T-helper 1 cell treated with Interleukin-12 subunit alpha and Interleukin-12 subunit beta and Interleukin-4 antibody, amounts not matched to agents 30 μg/mL and 1 μg/mL, for 36 hours (primary cell): ENCODE measurements around the gene GALNT17.

Experiments
- H3K27ac Mint-ChIP-seq: one replicate; pipeline ENCODE4 v1.8.0; 2021; ENCODE audit warnings: mild to moderate bottlenecking, mixed read lengths
- H3K27me3 Mint-ChIP-seq: one replicate; pipeline ENCODE4 v1.8.0; 2021; ENCODE audit warnings: low read depth, mixed read lengths
- H3K36me3 Mint-ChIP-seq: one replicate; pipeline ENCODE4 v1.8.0; 2021; ENCODE audit warnings: low read depth, mixed read lengths
- H3K4me1 Mint-ChIP-seq: one replicate; pipeline ENCODE4 v1.8.0; 2021; ENCODE audit warnings: low read depth, mixed read lengths
- H3K4me3 Mint-ChIP-seq: one replicate; pipeline ENCODE4 v1.8.0; 2021; ENCODE audit warnings: mild to moderate bottlenecking, moderate library complexity, mixed read lengths
- H3K9me3 Mint-ChIP-seq: one replicate; pipeline ENCODE4 v1.8.0; 2021; ENCODE audit warnings: mixed read lengths

Gene GALNT17

DNA sequence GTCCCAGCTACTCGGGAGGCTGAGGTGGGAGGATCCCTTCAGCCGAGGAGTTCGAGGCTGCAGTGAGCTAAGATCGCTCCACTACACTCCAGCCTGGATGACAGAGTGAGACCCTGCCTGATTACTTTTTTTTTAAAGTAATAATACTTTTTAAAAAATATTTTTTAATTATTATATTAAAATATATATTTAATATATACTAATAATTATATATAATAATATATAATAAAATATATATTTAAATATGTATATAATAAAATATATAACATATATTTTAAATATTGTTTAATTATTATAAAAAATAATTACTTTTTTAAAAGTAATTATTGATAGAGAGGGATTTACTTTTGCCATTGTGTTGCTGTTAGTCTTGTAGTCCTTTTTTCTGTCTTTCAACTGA is 169.2 kb downstream of the GALNT17 start:
- H3K27ac Mint-ChIP-seq, result no peak overlapping the region
- no peaks in the 10 kb centered on the region for H3K36me3 Mint-ChIP-seq
- H3K9me3 Mint-ChIP-seq, result peaks cover 23% of the 10 kb centered on the region
- H3K4me1 Mint-ChIP-seq, result no peaks in the 10 kb centered on the region
- H3K27me3 Mint-ChIP-seq, result no peaks in the 10 kb centered on the region
- H3K4me3 Mint-ChIP-seq, result no peak overlapping the region

DNA sequence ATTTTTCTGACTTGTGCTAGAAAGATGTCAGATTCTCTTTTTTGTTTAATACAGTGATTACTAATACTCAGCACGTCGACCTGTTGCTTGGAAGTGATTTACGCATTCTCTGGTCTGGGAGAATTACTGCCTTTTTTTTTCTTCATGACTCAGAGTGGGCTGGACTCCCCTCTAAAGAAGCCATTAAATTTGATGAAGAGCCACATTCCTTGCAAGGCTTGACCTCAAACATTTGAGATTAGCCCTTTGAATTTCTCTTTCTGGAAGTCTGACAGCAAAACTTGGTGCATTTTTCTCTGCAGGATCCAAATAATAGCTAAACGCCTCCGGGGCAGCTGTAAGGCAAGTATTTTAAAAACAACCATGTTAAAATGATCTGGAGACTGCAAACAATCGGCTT is 171.6 kb downstream of the GALNT17 start:
- no peak overlapping the region for H3K27ac Mint-ChIP-seq
- H3K4me1 Mint-ChIP-seq, result no peaks in the 10 kb centered on the region
- peaks cover 26% of the 10 kb centered on the region for H3K9me3 Mint-ChIP-seq
- H3K4me3 Mint-ChIP-seq, result no peak overlapping the region
- no peaks in the 10 kb centered on the region for H3K36me3 Mint-ChIP-seq
- H3K27me3 Mint-ChIP-seq, result no peaks in the 10 kb centered on the region

DNA sequence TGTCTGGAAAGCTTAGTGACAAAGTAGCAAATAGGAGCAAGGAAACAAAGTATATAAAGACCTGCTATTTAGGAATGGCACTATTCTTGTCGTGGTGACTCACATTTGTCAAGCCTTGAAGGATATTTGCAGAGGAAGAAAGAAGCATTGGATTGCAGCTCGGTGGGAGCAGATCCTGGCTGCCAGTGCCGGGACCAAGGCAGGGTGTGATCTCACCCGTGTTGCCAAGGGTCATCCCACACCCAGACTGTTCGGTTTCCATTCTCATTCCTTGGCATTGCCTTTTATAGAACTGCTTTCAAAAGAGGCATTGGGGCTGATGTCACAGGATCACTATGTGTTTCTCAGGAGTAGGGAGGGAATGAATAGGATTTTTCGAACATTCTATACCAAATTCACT is 176.2 kb downstream of the GALNT17 start:
- Mint-ChIP-seq H3K27me3 (no peaks in the 10 kb centered on the region), H3K36me3 (no peaks in the 10 kb centered on the region), H3K27ac (no peak overlapping the region), H3K9me3 (peaks cover 34% of the 10 kb centered on the region), H3K4me3 (no peak overlapping the region), H3K4me1 (no peaks in the 10 kb centered on the region)

DNA sequence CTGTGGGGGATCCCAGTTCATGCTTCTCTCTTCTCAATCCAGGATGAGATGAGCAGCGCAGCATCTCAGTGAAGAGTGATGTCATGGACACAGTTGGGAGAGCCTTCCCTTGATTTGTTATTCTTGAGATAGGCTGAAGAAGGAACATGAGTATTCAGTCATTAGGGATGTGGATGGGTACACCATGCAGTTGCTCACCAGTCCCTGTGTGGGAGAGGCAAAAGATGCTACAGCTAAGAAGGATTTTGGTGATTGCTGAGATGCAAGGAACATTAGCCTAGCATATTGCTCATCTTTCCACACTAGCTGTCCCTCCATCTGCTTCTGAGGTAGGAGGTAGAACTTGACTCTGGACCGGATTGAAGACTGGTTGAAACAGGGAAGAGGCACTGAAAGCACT is 179.6 kb downstream of the GALNT17 start:
- H3K36me3 Mint-ChIP-seq, result no peaks in the 10 kb centered on the region
- no peaks in the 10 kb centered on the region for H3K4me1 Mint-ChIP-seq
- no peaks in the 10 kb centered on the region for H3K27me3 Mint-ChIP-seq
- H3K27ac Mint-ChIP-seq, result no peak overlapping the region
- peaks cover 50% of the 10 kb centered on the region for H3K9me3 Mint-ChIP-seq
- H3K4me3 Mint-ChIP-seq, result no peak overlapping the region

DNA sequence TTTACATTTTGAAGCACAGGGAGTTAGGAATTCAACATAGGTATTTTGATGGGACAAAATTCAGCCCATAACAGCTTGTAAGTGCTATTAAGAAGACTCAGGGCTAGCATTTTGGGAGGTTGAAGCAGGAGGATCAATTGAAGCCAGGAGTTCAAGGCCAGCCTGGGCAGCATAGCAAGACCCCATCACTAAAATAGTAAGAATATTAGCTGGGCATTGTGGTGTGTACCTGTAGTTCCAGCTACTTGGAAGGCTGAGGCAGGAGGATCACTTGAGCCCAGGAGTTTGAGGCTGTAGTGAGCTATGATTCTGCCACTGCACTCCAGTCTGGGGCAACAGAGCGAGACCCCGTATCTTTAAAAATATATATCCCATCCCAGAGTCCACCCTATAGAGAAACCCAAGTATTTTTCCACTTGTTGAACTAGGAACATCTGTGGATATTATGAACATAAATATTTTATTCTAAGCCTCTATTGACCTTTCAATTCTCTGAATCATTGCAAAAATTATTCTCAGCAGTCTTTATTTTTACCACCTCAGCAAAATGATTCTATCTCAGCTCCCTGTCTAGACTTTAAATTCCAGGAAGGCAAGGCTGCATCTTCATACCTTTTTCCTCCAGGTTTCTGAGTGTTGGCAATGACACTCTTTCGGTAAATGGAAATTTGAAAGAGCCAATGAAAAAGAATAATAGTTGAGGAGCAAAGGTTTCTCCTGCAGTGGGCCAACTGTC is 181.0 kb downstream of the GALNT17 start:
- no peak overlapping the region for H3K4me3 Mint-ChIP-seq

DNA sequence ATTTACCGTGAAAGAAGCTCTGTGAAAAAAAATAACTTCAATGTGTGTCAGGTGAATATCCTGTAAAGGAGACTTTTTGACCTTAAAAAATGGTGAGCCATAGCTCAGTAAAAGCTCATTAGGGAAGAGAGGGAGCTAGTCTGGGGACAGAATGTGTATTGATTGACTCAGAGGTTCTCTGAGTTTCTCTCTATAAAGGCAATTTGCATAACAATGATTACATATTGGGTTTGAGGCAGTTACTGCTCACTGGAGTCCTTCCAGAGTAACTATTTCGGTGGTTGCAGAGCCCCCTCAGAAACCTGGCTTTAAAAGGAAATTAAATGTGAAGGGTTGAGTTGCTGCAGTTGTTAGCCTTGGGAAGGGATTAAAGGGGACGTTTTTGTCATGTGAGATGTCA is 181.6 kb downstream of the GALNT17 start:
- Mint-ChIP-seq H3K4me1 (no peaks in the 10 kb centered on the region), H3K4me3 (no peak overlapping the region), H3K27me3 (no peaks in the 10 kb centered on the region), H3K9me3 (peaks cover 39% of the 10 kb centered on the region), H3K36me3 (no peaks in the 10 kb centered on the region), H3K27ac (no peak overlapping the region)

More for the DNA sequence above, 181.0 kb downstream of the GALNT17 start:
- Mint-ChIP-seq H3K4me1 (no peaks in the 10 kb centered on the region), H3K27me3 (no peaks in the 10 kb centered on the region), H3K27ac (no peak overlapping the region), H3K36me3 (no peaks in the 10 kb centered on the region), H3K9me3 (peaks cover 42% of the 10 kb centered on the region)

DNA sequence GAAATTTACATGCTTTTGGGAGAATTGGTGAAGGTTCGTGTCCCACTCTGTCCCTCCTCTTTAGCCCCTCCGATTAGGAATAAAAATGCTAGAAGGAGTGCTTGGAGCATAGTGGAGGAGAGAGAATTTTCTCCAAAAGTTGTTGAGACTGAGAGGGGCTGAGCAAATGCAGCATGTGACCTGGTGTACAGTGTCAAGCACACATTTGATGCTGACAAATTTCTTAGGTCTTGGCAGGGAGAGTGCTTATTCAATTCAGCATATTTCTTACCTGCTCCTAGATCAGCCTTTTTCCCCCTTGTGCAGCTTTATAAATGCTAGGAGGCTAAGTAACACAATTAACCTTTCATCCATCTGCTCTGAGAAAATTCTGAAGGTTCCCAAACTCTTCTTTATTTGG is 189.0 kb downstream of the GALNT17 start:
- peaks cover 30% of the 10 kb centered on the region for H3K9me3 Mint-ChIP-seq
- H3K4me3 Mint-ChIP-seq, result no peak overlapping the region
- no peaks in the 10 kb centered on the region for H3K4me1 Mint-ChIP-seq
- H3K36me3 Mint-ChIP-seq, result no peaks in the 10 kb centered on the region
- no peaks in the 10 kb centered on the region for H3K27me3 Mint-ChIP-seq
- no peak overlapping the region for H3K27ac Mint-ChIP-seq

DNA sequence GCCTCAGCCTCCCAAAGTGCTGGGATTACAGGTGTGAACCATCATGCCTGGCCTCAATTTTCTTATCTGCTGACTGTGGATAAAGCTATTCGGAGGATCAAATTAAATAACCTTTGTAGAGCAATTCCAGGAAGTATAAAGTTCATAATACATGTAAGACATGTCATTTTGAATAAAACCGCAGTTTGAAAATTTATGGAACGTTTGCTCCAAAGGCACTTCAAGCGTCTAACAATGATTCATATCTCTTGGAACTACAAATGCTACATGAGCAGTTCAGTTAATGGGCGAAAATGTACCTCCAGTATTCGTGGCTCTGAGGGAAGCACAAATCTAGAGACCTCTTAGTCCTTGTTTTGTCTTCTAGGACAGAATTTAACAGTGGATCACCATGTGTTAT is 190.3 kb downstream of the GALNT17 start:
- no peaks in the 10 kb centered on the region for H3K36me3 Mint-ChIP-seq
- H3K9me3 Mint-ChIP-seq, result peaks cover 34% of the 10 kb centered on the region
- H3K27ac Mint-ChIP-seq, result no peak overlapping the region
- no peaks in the 10 kb centered on the region for H3K4me1 Mint-ChIP-seq
- H3K4me3 Mint-ChIP-seq, result no peak overlapping the region
- no peaks in the 10 kb centered on the region for H3K27me3 Mint-ChIP-seq

DNA sequence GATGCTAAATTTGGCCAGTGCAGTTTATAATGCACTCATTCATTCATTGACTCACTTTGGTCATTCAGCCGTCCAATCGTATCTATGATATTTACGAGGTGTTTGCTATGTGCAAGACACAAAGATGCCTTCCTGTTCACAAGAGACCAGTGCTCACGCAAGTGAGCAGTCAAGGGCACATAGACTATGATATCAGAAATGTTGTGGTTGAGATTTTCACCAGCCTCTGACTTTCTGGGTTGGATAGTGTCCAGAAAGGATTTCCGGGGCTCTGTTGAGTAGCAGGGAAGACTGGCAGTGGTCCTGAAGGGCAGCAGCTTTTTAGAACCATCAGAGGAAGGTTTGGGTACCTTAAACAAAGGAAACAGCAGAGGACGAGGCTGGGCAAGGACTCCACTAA is 191.8 kb downstream of the GALNT17 start:
- no peaks in the 10 kb centered on the region for H3K4me1 Mint-ChIP-seq
- peaks cover 42% of the 10 kb centered on the region for H3K9me3 Mint-ChIP-seq
- H3K27me3 Mint-ChIP-seq, result no peaks in the 10 kb centered on the region
- H3K4me3 Mint-ChIP-seq, result no peak overlapping the region
- no peak overlapping the region for H3K27ac Mint-ChIP-seq
- H3K36me3 Mint-ChIP-seq, result no peaks in the 10 kb centered on the region

DNA sequence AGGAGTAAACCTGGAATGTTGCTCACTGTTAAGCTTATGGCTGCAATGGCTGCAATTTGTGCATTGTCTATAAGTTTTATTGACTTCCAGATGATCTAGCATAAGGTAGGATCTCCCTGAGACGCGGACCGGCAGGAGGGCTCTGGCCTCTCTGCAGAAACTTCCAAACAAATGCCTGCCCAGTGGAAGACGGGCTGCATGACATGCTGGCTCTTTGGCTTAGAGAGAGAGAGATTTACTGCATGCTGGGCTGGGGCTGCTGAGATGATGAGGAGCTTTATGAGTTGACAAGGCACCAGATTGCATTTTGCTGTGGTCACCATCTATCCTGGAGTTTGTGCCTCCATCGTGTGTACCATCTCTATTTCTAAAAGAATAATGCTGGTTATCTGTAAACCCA is 193.2 kb downstream of the GALNT17 start:
- Mint-ChIP-seq H3K36me3 (no peaks in the 10 kb centered on the region), H3K27me3 (no peaks in the 10 kb centered on the region), H3K4me1 (no peaks in the 10 kb centered on the region), H3K4me3 (no peak overlapping the region), H3K9me3 (peaks cover 36% of the 10 kb centered on the region), H3K27ac (no peak overlapping the region)

DNA sequence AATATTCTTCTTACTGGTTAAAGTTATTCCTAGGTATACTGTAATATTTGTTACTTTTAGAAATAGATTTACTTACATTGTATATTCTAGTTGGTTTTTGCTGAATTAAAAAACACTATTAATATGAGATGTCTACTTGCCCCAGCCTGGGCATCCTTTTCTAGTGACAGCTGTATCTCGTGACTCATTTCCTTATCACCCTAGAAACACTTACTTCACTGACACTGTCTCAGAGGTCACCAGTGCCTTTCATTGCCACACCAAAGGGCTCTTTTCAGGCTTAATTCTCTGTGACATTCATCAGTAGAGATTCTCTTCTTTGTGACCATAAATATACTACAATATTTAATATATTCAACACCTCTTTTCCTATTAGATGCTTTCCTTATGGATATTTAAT is 194.7 kb downstream of the GALNT17 start:
- Mint-ChIP-seq H3K4me3 (no peak overlapping the region), H3K36me3 (no peaks in the 10 kb centered on the region), H3K4me1 (no peaks in the 10 kb centered on the region), H3K27ac (no peak overlapping the region), H3K9me3 (peaks cover 43% of the 10 kb centered on the region), H3K27me3 (no peaks in the 10 kb centered on the region)

DNA sequence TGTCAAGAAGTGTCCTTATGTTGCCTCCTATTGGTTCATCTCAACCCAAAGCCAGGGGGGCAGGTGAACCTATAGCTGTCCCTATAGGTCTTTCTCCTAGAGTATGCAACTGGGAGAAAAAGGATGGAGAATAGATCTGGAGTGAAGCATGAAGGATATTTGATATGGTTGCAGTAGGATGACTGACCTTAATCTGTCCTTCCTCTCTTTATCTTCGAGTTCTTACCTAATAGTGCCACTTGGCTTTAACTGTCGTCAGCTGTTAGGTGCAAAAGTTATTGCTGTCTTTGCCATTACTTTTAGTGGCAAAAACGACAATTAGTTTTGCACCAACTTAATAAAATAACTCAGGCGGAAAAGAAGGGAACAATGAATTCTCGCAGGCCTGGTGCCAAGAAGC is 196.0 kb downstream of the GALNT17 start:
- Mint-ChIP-seq H3K4me1 (no peaks in the 10 kb centered on the region), H3K9me3 (peaks cover 35% of the 10 kb centered on the region), H3K27me3 (no peaks in the 10 kb centered on the region), H3K27ac (no peak overlapping the region), H3K36me3 (no peaks in the 10 kb centered on the region), H3K4me3 (no peak overlapping the region)

DNA sequence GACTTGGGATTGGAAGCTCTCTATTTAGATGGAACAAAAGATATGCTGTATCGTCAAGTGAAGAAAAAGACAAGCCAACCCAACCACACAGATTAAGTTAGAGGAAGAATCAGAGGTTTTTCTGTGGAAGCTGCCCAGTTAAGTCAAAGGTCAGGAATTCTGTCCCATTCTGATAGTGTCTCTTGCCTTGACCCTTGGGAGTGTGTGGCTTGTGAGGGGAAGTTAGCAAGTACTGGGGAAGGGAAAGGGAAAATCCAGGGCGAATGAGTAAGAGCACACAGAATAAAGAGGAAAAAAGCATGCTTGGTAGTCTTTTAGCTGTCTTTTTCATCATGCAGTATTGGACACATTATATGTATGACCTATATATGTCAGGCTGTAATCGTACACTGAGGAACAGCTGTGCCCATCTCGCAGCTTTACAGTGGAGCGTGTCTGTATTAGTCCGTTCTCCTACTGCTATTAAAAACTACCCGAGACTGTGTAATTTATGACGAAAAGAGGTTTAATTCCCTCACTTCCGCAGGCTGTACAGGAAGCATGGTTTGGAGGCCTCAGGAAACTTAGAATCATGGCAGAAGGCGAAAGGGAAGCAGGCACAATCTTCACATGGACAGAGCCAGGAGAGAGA is 197.2 kb downstream of the GALNT17 start:
- Mint-ChIP-seq H3K9me3 (peaks cover 38% of the 10 kb centered on the region), H3K27ac (no peak overlapping the region), H3K36me3 (no peaks in the 10 kb centered on the region), H3K27me3 (no peaks in the 10 kb centered on the region), H3K4me1 (no peaks in the 10 kb centered on the region), H3K4me3 (no peak overlapping the region)

DNA sequence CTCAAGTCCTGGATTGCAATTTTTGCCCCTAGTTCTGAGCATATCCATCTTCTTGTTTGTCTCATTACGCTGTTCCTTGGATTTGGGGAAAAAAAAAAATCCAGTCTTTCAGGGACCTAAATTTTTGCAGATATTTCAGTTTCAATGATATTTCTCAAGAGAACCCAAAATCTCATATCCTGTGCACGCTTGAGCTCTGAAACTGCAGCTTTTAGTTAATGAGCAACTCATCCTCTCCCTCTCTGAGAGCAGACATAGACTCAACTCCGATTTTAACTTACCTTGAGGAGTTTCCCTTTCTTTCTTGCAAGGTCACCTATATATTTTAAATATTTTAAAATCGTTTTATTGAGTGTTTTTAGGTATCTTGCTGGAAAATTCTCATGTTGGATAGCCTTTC is 200.3 kb downstream of the GALNT17 start:
- Mint-ChIP-seq H3K4me1 (no peaks in the 10 kb centered on the region), H3K27me3 (no peaks in the 10 kb centered on the region), H3K36me3 (no peaks in the 10 kb centered on the region), H3K27ac (no peak overlapping the region), H3K9me3 (peaks cover 45% of the 10 kb centered on the region), H3K4me3 (no peak overlapping the region)

DNA sequence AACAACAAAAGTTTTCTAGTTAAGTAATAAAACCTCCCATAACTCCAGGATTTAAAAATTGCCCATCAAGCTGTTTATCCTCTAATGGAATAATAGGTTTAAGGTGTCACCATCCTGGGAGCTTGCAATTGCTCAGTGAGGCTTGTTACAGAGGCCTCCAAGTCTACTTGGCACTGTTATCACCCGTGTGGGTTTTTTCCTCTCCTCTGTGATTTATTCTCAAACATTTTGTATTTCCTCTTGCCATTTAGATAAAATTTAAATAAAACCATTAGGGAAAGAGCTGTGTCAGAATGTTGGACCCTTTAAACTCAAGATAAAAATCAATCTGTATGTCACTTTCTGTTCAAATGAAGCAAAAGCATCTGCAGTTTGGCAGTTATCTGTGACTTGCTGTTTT is 202.6 kb downstream of the GALNT17 start:
- H3K4me3 Mint-ChIP-seq, result no peak overlapping the region

More for the DNA sequence above, 202.6 kb downstream of the GALNT17 start:
- Mint-ChIP-seq H3K36me3 (no peaks in the 10 kb centered on the region), H3K9me3 (peaks cover 41% of the 10 kb centered on the region), H3K27me3 (no peaks in the 10 kb centered on the region), H3K27ac (no peak overlapping the region), H3K4me1 (no peaks in the 10 kb centered on the region)
